ENCODE results near the gene THEM4.

DNA sequence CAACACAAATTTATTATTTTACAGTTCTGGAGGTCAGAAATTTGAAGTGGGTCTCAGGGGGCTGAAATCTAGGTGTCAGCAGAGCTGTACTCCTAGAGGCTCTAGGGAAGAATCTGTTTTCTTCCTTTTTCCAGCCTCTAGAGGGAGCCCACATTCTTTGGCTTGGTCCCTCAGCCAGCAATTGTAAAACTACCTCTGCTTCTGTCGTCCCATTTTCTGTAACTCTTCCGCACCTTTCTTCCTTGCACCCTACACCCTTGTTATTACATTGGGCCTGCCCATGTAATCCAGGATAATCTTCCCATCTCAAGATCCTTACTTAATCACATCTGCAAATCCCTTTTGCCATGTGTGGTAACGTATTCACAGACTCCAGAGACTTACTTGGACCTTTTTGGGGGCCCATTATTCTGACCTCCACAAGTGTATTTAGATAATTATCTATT lies 24.8 kb upstream of the THEM4 start:
- TF ChIP-seq, protein P1, sequence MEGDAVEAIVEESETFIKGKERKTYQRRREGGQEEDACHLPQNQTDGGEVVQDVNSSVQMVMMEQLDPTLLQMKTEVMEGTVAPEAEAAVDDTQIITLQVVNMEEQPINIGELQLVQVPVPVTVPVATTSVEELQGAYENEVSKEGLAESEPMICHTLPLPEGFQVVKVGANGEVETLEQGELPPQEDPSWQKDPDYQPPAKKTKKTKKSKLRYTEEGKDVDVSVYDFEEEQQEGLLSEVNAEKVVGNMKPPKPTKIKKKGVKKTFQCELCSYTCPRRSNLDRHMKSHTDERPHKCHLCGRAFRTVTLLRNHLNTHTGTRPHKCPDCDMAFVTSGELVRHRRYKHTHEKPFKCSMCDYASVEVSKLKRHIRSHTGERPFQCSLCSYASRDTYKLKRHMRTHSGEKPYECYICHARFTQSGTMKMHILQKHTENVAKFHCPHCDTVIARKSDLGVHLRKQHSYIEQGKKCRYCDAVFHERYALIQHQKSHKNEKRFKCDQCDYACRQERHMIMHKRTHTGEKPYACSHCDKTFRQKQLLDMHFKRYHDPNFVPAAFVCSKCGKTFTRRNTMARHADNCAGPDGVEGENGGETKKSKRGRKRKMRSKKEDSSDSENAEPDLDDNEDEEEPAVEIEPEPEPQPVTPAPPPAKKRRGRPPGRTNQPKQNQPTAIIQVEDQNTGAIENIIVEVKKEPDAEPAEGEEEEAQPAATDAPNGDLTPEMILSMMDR (IDR thresholded peaks at IDR 0.05 in 8 of 11, conservative IDR thresholded peaks at IDR 0.05 in 3 of 11): peak; percentile 28 to 82 (median 72)
- TF ChIP-seq POLR2A (IDR thresholded peaks at IDR 0.05): no peak
- TF ChIP-seq POLR2AphosphoS5 (IDR thresholded peaks at IDR 0.05): no peak
